AG10803 (cell line): ENCODE data around the gene DNAJC22.

Source experiments
- DNase-seq: peaks from one replicate; pipeline ENCODE4 v3.0.0; 2010; ENCODE audit warnings: low read depth
- H3K4me3 ChIP-seq: 2 replicates; pipeline ENCODE4 v1.5.1; 2011; ENCODE audit warnings: mild to moderate bottlenecking, low read length, control low read depth
- CTCF ChIP-seq: conservative IDR thresholded peaks from 2 replicates; pipeline ENCODE4 v1.5.1; 2011; ENCODE audit warnings: mild to moderate bottlenecking, low read length, control low read depth, inconsistent platforms

The DNAJC22 gene

DNA sequence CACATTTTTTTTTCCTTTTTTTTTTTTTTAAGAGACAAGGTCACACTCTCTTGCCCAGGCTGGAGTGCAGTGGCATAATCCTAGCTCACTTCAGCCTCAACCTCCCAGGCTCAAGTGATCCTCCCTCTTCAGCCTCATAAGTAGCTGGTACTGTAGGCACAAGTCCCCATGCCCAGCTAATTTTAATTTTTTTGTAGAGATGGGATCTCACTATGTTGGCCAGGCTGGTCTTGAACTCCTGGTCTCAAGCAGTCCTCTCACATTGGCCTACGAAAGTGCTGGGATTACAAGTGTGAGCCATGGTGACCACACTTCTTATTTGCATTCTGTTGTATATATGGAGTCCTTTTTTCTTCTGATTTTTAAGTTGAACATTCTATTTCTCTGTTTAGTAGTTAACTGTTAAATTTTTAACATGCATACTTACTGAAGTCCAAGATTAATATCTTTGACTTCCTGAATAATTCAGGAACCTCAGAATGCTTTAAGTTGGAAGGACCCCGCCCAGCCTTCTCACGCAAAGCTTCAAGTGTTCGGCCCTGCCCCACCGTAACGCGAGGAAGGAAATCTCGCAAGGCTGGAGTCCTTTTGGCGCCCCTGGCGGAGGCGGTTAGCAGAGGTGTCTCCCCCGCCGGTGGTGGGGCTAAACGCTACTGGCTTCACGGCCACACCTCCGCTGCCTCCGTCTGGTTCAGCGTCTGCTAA lies 42.1 kb downstream of the DNAJC22 start:
- DNase-seq, result no peak

DNA sequence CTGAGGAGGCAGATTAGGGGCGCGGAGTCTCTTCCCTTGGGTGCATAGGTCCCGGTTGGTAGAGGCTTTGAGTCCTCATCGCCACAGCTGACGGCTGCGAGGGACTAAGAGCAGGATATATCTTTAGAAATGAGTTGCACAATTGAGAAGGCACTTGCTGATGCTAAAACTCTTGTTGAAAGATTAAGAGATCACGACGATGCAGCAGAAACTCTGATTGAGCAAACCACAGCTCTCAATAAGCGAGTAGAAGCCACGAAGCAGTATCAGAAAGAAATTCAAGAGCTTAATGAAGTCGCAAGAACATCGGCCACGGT lies 42.7 kb downstream of the DNAJC22 start:
- TF ChIP-seq CTCF, result no peak
- H3K4me3 ChIP-seq, result no peak overlapping the region
- no peak for DNase-seq

More for the DNA sequence above, 42.1 kb downstream of the DNAJC22 start:
- no peak for TF ChIP-seq CTCF
- H3K4me3 ChIP-seq, result no peak overlapping the region

GRCh38 chr12:49397000-49397399 lies 50.3 kb downstream of the DNAJC22 start:
- DNase-seq, result no peak
- no peak overlapping the region for H3K4me3 ChIP-seq
- no peak for TF ChIP-seq CTCF

DNA sequence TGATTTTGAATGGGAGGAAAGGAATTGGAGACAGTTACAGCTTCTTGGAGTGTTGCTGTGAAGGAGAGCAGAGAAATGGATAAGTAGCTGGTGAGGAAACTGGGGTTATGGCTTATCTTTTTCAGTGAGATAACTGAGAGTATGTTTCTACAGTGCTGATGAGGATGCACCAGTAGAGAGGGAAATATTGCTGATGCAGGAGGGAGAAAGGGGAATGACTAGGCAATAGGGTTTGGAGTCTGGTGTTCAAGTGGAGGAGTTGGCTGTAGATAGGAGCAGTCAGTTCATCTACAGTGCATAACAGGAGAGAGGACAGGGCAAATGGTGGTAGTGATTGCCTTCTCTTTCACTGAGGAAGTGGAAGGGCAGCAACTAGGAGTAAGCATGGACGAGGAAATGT lies 53.6 kb downstream of the DNAJC22 start:
- DNase-seq, result no peak
- TF ChIP-seq CTCF, result no peak
- no peak overlapping the region for H3K4me3 ChIP-seq
